Panc1 (cell line): ENCODE data around the gene COLEC11. TPM values are rescaled to one million over a fixed set of nuclear protein-coding genes. Genes with fewer than 3 reads are reported as not detected.
A peak's percentile ranks its signal among the peaks of the same experiment; 100 is the strongest.

ENCODE experiments used
- ATAC-seq: fragments of 200-7000 bp; cut with Tn5 transposase; 2 replicates; pipeline ENCODE4 v1.9.1; 2020; ENCODE audit warnings: mild to moderate bottlenecking, moderate library complexity
- BruUV-seq: library from RNA; stranded (reverse); fragments of 400-500 nt; replicated peaks from 2 replicates; lab custom pipeline; 2021; lab: Mats Ljungman, UMichigan
- CTCF ChIA-PET: fragments of 300-600 bp; sonication (Branson Sonifier 250); formaldehyde crosslinking; loops from one replicate; lab custom pipeline; 2022; ENCODE audit warnings: antibody characterized with exemption; lab: Charles Lee
- POLR2A ChIA-PET: fragments of 300-600 bp; sonication (Branson Sonifier 250); formaldehyde crosslinking; loops from one replicate; lab custom pipeline; 2022; ENCODE audit warnings: antibody characterized with exemption; lab: Charles Lee
- DNase-seq: peaks from one replicate; pipeline ENCODE4 v3.0.0-alpha.2; 2010; ENCODE audit warnings: low read depth, low spot score
- H3K27ac ChIP-seq: 2 replicates; pipeline ENCODE4 v1.5.1; 2011; ENCODE audit warnings: mild to moderate bottlenecking, low read length, inconsistent platforms
- H3K27me3 ChIP-seq: fragments of 200-500 bp; sonication (Bioruptor generic); 2 replicates; pipeline ENCODE4 v1.6.0; 2014; ENCODE audit warnings: low read length, inconsistent platforms; ENCODE audit not compliant: control insufficient read depth, insufficient read depth
- H3K36me3 ChIP-seq: fragments of 200-500 bp; sonication (Bioruptor generic); 2 replicates; pipeline ENCODE4 v1.5.1; 2014; ENCODE audit warnings: inconsistent platforms, mild to moderate bottlenecking, low read length, moderate library complexity; ENCODE audit not compliant: control insufficient read depth, insufficient read depth
- H3K4me1 ChIP-seq: 2 replicates; pipeline ENCODE4 v1.5.1; 2011; ENCODE audit warnings: inconsistent platforms, mild to moderate bottlenecking, low read length, moderate library complexity; ENCODE audit not compliant: control insufficient read depth, insufficient read depth
- H3K4me3 ChIP-seq, 2 experiments: 2 replicates each; pipeline ENCODE4 v1.5.1; 2011 to 2012; ENCODE audit warnings: low read depth in 2 of 2, low read length in 2 of 2, mild to moderate bottlenecking in 2 of 2, inconsistent platforms in 1 of 2, moderate library complexity in 1 of 2
- H3K9me3 ChIP-seq: fragments of 200-500 bp; sonication (Bioruptor generic); 2 replicates; pipeline ENCODE4 v1.5.1; 2014; ENCODE audit warnings: low read depth, mild to moderate bottlenecking, inconsistent platforms, low read length, moderate library complexity; ENCODE audit not compliant: control insufficient read depth, insufficient read depth
- POLR2AphosphoS5 ChIP-seq: IDR thresholded peaks from 2 replicates; pipeline ENCODE4 v1.6.1; 2012; ENCODE audit warnings: mild to moderate bottlenecking, low read depth, low read length, moderate library complexity
- SIN3A ChIP-seq: IDR thresholded peaks from 2 replicates; pipeline ENCODE4 v1.6.1; 2012; ENCODE audit warnings: low read depth, mild to moderate bottlenecking, low read length, moderate library complexity, borderline replicate concordance; ENCODE audit not compliant: insufficient read depth
- TCF7L2 ChIP-seq: IDR thresholded peaks from 2 replicates; pipeline ENCODE4 v1.6.1; 2011; ENCODE audit warnings: mild to moderate bottlenecking, low read depth, low read length, inconsistent platforms
- in situ Hi-C: cut with HindIII; loops from 2 replicates; pipeline ENCODE4 v1.10.0; 2016; ENCODE audit warnings: low sequenced_read_pairs, low pct_unique_long_range_greater_than_20kb
- intact Hi-C: fragments of 100-400 bp; cut with micrococcal nuclease; formaldehyde crosslinking; loops from one replicate; pipeline ENCODE4 v1.10.0; 2022; ENCODE audit not compliant: unreplicated experiment
- total RNA-seq: library from RNA; stranded (reverse); gene quantifications from one replicate; pipeline ENCODE4 v1.2.1, GENCODE V29; 2021; ENCODE audit not compliant: unreplicated experiment
- TF ChIP-seq, protein P1 (sequence below), 2 experiments: IDR thresholded peaks; 2 replicates each; pipeline ENCODE4 v1.6.1; 2011 to 2012; ENCODE audit warnings: low read depth in 2 of 2, control low read depth in 1 of 2, low read length in 1 of 2, mild to moderate bottlenecking in 1 of 2, moderate library complexity in 1 of 2; ENCODE audit not compliant: insufficient read depth in 1 of 2
- TF ChIP-seq, protein P2 (sequence below): fragments of 450-650 bp; IDR thresholded peaks from 2 replicates; pipeline ENCODE4 v1.5.1; 2017; ENCODE audit warnings: mild to moderate bottlenecking

The COLEC11 gene
- total RNA-seq, 1 experiment from 2014 or later, result 0.31 TPM

DNA sequence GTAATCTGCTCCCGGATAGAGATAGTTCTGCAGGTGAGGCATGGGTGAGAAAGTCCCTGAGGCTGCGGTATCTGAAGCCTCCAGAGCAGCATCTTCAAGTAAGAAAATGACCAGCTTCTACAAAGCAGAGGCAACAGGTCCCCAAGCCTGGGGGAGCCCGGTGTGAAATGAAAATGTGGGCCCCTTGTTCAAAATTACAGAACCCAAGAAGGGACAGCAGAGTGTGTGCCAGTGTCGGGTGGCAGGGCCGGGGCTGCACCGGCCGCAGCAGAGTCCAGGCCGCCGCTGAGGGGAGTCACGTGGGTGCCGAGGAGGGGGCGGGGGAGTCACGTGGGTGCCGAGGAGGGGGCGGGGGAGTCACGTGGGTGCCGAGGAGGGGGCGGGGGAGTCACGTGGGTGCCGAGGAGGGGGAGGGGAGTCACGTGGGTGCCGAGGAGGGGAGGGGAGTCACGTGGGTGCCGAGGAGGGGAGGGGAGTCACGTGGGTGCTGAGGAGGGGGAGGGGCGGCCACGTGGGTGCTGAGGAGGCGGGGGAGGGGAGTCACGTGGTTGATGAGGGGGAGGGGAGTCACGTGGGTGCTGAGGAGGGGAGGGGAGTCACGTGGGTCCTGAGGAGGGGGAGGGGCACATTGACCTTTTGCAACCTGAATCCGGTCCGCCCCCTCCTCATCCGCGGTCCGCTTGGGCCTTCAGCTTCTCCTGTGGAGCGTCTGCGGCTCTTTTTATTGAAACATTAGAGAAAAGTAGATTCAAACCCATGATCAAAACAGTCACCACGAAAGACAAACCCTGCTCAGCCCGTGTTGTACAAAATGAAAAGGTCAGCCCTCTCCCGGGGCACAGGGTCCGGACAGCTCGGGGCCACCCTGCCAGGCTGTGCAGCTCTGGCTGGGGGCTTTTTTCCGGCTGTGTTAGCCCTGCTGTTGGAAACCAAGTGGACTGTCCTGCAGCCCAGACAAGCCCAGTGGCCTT is 10.4 kb downstream of the COLEC11 start:
- TF ChIP-seq SIN3A, result no peak
- no peak for TF ChIP-seq TCF7L2
- TF ChIP-seq, protein P1, sequence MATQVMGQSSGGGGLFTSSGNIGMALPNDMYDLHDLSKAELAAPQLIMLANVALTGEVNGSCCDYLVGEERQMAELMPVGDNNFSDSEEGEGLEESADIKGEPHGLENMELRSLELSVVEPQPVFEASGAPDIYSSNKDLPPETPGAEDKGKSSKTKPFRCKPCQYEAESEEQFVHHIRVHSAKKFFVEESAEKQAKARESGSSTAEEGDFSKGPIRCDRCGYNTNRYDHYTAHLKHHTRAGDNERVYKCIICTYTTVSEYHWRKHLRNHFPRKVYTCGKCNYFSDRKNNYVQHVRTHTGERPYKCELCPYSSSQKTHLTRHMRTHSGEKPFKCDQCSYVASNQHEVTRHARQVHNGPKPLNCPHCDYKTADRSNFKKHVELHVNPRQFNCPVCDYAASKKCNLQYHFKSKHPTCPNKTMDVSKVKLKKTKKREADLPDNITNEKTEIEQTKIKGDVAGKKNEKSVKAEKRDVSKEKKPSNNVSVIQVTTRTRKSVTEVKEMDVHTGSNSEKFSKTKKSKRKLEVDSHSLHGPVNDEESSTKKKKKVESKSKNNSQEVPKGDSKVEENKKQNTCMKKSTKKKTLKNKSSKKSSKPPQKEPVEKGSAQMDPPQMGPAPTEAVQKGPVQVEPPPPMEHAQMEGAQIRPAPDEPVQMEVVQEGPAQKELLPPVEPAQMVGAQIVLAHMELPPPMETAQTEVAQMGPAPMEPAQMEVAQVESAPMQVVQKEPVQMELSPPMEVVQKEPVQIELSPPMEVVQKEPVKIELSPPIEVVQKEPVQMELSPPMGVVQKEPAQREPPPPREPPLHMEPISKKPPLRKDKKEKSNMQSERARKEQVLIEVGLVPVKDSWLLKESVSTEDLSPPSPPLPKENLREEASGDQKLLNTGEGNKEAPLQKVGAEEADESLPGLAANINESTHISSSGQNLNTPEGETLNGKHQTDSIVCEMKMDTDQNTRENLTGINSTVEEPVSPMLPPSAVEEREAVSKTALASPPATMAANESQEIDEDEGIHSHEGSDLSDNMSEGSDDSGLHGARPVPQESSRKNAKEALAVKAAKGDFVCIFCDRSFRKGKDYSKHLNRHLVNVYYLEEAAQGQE (IDR thresholded peaks at IDR 0.05; ENCODE audit: insufficient read depth in 1 of 2, low read depth in 2 of 2, low read length in 1 of 2), result no peak
- no peak for TF ChIP-seq POLR2AphosphoS5
- TF ChIP-seq, protein P2, sequence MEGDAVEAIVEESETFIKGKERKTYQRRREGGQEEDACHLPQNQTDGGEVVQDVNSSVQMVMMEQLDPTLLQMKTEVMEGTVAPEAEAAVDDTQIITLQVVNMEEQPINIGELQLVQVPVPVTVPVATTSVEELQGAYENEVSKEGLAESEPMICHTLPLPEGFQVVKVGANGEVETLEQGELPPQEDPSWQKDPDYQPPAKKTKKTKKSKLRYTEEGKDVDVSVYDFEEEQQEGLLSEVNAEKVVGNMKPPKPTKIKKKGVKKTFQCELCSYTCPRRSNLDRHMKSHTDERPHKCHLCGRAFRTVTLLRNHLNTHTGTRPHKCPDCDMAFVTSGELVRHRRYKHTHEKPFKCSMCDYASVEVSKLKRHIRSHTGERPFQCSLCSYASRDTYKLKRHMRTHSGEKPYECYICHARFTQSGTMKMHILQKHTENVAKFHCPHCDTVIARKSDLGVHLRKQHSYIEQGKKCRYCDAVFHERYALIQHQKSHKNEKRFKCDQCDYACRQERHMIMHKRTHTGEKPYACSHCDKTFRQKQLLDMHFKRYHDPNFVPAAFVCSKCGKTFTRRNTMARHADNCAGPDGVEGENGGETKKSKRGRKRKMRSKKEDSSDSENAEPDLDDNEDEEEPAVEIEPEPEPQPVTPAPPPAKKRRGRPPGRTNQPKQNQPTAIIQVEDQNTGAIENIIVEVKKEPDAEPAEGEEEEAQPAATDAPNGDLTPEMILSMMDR, result no peak
- Histone ChIP-seq H3K9me3 (no peaks in the 10 kb centered on the region), H3K4me1 (peaks cover 8% of the 10 kb centered on the region; the same call in 1 of the 2 replicates), H3K4me3 (peak overlapping the region in 1 of 2 experiments; percentile 19; a peak in 1 of 4 replicates), H3K27me3 (no peaks in the 10 kb centered on the region), H3K27ac (peak overlapping the region; percentile 71; the same call in 1 of the 2 replicates), H3K36me3 (no peaks in the 10 kb centered on the region)
- intact Hi-C loops (no loop called here), in situ Hi-C loops (no loop called here)
- 0 out of 2 replicates have a peak, but pooled peaks have one; percentile 16 for ATAC-seq
- DNase-seq, result no peak
- POLR2A ChIA-PET, result interaction anchor here (0.7 kb wide), 1 partner anchor 152 kb away, joined by 3 read pairs; no protein-coding TSS in a partner anchor
- BruUV-seq, result no TSS peak
- CTCF ChIA-PET, result no interaction called here

DNA sequence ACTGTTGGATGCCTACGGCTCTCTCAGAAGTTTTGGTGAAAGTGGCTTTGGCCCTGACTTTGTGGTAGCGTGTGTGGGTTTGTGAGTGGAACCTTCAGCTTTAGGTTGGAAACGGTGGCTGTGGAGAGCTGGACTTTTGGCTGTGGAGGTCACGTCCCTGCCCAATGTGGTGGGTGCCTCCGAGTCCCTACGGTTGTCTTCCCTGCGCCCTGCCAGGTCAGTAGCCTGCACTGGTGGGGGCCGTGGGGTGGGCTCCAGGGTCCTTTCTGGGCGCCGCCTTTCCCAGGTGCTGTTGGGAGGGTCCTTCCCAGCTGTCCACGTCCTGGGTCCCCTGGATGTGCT is 11.1 kb downstream of the COLEC11 start:
- peak overlapping the region; percentile 71; the same call in 1 of the 2 replicates for H3K27ac ChIP-seq
- POLR2A ChIA-PET, result no interaction called here
- H3K27me3 ChIP-seq, result no peaks in the 10 kb centered on the region
- TF ChIP-seq POLR2AphosphoS5 (no peak), SIN3A (no peak)
- in situ Hi-C loops (no loop called here), intact Hi-C loops (no loop called here)
- no peaks in the 10 kb centered on the region for H3K36me3 ChIP-seq
- no peaks in the 10 kb centered on the region for H3K9me3 ChIP-seq
- ATAC-seq (no peak), DNase-seq (no peak)
- H3K4me3 ChIP-seq, result no peak overlapping the region
- no TSS peak for BruUV-seq
- CTCF ChIA-PET, result no interaction called here
- H3K4me1 ChIP-seq, result peaks cover 8% of the 10 kb centered on the region; the same call in 1 of the 2 replicates
